Measurements from ENCODE around the gene NIP7. TPM values are rescaled to one million over a fixed set of nuclear protein-coding genes. Genes with fewer than 3 reads are reported as not detected.

Gene NIP7
- total and polyA plus RNA-seq, 9 of the 15 experiments (the other 6 are each of a cell fraction or from before 2014, with no cell fraction given): 28.9 to 85.5 (median 72.5) TPM

DNA sequence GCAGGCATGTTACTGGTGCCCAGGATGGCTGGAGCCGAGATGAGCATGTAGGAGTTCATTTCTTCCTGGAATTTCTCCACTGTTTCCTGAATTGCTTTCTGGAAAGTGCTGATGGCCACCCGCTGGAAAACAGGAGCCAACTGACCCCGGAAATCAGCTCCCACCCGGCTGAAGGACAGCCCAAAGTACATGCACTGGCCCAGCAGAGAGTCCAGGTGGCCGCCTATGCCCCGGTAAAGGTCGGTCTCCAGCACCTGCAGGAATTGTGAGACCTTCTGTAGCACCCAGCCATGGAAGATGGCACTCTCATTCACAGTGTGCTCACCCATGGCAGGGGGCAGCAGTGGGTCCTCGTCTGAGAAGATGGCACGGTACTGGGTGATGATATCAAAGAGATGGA, 4.9 kb upstream of the NIP7 start:
- H3K9me1 ChIP-seq (ENCODE audit: control insufficient read depth, insufficient read depth, low read length): no peaks in the 10 kb centered on the region
- H3K27me3 ChIP-seq (ENCODE audit: control insufficient read depth in 2 of 2, insufficient read depth in 2 of 2, low read length in 2 of 2): no peaks in the 10 kb centered on the region
- in situ Hi-C loops (cut with MboI): no loop called here
- no peak for ATAC-seq
- POLR2A ChIA-PET: interaction anchor here (2.2 kb wide), 1 partner anchor 11 kb away, joined by 7 read pairs; no protein-coding TSS in a partner anchor
- H4K20me1 ChIP-seq (replicated peaks; ENCODE audit: control insufficient read depth, insufficient read depth, low read length): no peaks in the 10 kb centered on the region
- no peak overlapping the region for H3K27ac ChIP-seq (ENCODE audit: extremely low read depth, low read depth, low read length)
- 89% methylated on average over 8 of the region's 9 CpGs for WGBS (ENCODE audit: insufficient coverage, low coverage, missing lambda C conversion rate)
- intact Hi-C loops (cut with micrococcal nuclease): loop anchor here (5.0 kb wide), 1 partner anchor 48 kb away; no protein-coding TSS in a partner anchor
- no peak for DNase-seq (ENCODE audit: extremely low read depth in 1 of 4, low spot score in 3 of 4)
- H3K9me3 ChIP-seq (replicated peaks; ENCODE audit: control insufficient read depth, insufficient read depth, low read depth, low read length): no peaks in the 10 kb centered on the region
- no peak overlapping the region for H2AFZ ChIP-seq (ENCODE audit: low read depth, low read length)
- H3K79me2 ChIP-seq (ENCODE audit: control insufficient read depth, insufficient read depth, low read length): peaks cover 48% of the 10 kb centered on the region
- peaks cover 5 to 36% of the 10 kb centered on the region in 2 experiments; a peak in 4 of 5 replicates for H3K4me1 ChIP-seq (replicated peaks in 1 of 2; ENCODE audit: control insufficient read depth in 2 of 2, insufficient read depth in 2 of 2, low read length in 2 of 2)
- no TSS peak for BruUV-seq (replicated peaks)
- H3K9ac ChIP-seq (ENCODE audit: insufficient read depth in 1 of 2, low read depth in 2 of 2, low read length in 2 of 2): no peak overlapping the region
- H3K4me2 ChIP-seq (ENCODE audit: insufficient read depth, low read length): no peak overlapping the region
- H3K4me3 ChIP-seq: no peak overlapping the region
- FAIRE-seq: no peak
- CTCF ChIA-PET (ENCODE audit: low intra/inter-chr PET ratio): no interaction called here
- H3K36me3 ChIP-seq (ENCODE audit: control insufficient read depth, insufficient read depth, low read length): peaks cover 61% of the 10 kb centered on the region; the same call in 2 of the 3 replicates
- TF ChIP-seq SRSF1 (IDR thresholded peaks at IDR 0.05; ENCODE audit: low read depth, low read length): no peak
- TF ChIP-seq ZNF324 (CRISPR knock-in tag; IDR thresholded peaks at IDR 0.05): no peak
- no peak for TF ChIP-seq CBFA2T3 (IDR thresholded peaks at IDR 0.05)
- TF ChIP-seq, protein P1, sequence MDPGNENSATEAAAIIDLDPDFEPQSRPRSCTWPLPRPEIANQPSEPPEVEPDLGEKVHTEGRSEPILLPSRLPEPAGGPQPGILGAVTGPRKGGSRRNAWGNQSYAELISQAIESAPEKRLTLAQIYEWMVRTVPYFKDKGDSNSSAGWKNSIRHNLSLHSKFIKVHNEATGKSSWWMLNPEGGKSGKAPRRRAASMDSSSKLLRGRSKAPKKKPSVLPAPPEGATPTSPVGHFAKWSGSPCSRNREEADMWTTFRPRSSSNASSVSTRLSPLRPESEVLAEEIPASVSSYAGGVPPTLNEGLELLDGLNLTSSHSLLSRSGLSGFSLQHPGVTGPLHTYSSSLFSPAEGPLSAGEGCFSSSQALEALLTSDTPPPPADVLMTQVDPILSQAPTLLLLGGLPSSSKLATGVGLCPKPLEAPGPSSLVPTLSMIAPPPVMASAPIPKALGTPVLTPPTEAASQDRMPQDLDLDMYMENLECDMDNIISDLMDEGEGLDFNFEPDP (CRISPR knock-in tag; IDR thresholded peaks at IDR 0.05): no peak
- no peak for TF ChIP-seq CCNT2 (IDR thresholded peaks at IDR 0.05; ENCODE audit: borderline replicate concordance, extremely low read depth, insufficient read length, low read depth, low read length)
- TF ChIP-seq ZNF695 (CRISPR knock-in tag; IDR thresholded peaks at IDR 0.05): no peak
- no peak for TF ChIP-seq HIVEP1 (CRISPR knock-in tag; IDR thresholded peaks at IDR 0.05)
- TF ChIP-seq MCM5 (IDR thresholded peaks at IDR 0.05; ENCODE audit: low read depth): no peak
- no peak for TF ChIP-seq ZSCAN29 (IDR thresholded peaks at IDR 0.05)
- TF ChIP-seq SMC3 (conservative IDR thresholded peaks at IDR 0.05; ENCODE audit: insufficient read depth, low read depth, low read length): no peak
- TF ChIP-seq SRF (CRISPR knock-in tag; IDR thresholded peaks at IDR 0.05): no peak
- no peak for TF ChIP-seq EZH2 (IDR thresholded peaks at IDR 0.05; ENCODE audit: borderline replicate concordance, low read depth, low read length)
- TF ChIP-seq ELF1 (tag; IDR thresholded peaks at IDR 0.05): no peak
- TF ChIP-seq, protein P2, sequence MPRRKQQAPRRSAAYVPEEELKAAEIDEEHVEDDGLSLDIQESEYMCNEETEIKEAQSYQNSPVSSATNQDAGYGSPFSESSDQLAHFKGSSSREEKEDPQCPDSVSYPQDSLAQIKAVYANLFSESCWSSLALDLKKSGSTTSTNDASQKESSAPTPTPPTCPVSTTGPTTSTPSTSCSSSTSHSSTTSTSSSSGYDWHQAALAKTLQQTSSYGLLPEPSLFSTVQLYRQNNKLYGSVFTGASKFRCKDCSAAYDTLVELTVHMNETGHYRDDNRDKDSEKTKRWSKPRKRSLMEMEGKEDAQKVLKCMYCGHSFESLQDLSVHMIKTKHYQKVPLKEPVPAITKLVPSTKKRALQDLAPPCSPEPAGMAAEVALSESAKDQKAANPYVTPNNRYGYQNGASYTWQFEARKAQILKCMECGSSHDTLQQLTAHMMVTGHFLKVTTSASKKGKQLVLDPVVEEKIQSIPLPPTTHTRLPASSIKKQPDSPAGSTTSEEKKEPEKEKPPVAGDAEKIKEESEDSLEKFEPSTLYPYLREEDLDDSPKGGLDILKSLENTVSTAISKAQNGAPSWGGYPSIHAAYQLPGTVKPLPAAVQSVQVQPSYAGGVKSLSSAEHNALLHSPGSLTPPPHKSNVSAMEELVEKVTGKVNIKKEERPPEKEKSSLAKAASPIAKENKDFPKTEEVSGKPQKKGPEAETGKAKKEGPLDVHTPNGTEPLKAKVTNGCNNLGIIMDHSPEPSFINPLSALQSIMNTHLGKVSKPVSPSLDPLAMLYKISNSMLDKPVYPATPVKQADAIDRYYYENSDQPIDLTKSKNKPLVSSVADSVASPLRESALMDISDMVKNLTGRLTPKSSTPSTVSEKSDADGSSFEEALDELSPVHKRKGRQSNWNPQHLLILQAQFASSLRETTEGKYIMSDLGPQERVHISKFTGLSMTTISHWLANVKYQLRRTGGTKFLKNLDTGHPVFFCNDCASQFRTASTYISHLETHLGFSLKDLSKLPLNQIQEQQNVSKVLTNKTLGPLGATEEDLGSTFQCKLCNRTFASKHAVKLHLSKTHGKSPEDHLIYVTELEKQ (CRISPR knock-in tag; IDR thresholded peaks at IDR 0.05): no peak
- TF ChIP-seq, protein P3, sequence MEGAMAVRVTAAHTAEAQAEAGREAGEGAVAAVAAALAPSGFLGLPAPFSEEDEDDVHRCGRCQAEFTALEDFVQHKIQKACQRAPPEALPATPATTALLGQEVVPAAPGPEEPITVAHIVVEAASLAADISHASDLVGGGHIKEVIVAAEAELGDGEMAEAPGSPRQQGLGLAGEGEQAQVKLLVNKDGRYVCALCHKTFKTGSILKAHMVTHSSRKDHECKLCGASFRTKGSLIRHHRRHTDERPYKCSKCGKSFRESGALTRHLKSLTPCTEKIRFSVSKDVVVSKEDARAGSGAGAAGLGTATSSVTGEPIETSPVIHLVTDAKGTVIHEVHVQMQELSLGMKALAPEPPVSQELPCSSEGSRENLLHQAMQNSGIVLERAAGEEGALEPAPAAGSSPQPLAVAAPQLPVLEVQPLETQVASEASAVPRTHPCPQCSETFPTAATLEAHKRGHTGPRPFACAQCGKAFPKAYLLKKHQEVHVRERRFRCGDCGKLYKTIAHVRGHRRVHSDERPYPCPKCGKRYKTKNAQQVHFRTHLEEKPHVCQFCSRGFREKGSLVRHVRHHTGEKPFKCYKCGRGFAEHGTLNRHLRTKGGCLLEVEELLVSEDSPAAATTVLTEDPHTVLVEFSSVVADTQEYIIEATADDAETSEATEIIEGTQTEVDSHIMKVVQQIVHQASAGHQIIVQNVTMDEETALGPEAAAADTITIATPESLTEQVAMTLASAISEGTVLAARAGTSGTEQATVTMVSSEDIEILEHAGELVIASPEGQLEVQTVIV (CRISPR knock-in tag; IDR thresholded peaks at IDR 0.05; ENCODE audit: borderline replicate concordance): no peak
- no peak for TF ChIP-seq MYBL2 (IDR thresholded peaks at IDR 0.05; ENCODE audit: low read depth)
- no peak for TF ChIP-seq MYBL2 (CRISPR knock-in tag; IDR thresholded peaks at IDR 0.05; ENCODE audit: borderline replicate concordance)

Data from K562 (cell line).